Smooth muscle cell of the coronary artery (primary cell): ENCODE results near the gene ARPC4. TPM values are rescaled to one million over a fixed set of nuclear protein-coding genes. Genes with fewer than 3 reads are reported as not detected.

ENCODE experiments used
- total RNA-seq: library from RNA; depleted of rRNA; stranded (reverse); fragments of >200 nt; gene quantifications from 2 replicates; pipeline ENCODE4 v1.2.3, GENCODE V29; 2014; ENCODE audit warnings: low replicate concordance

Gene ARPC4
- total RNA-seq, result 143 and 243 TPM in 2 replicates

GRCh38 chr3:9792405-9793160 is at the start of gene ARPC4, which contains the start of gene TADA3:
ARPC4 (plus strand) TSS chr3:9793082; CDS start chr3:9793122, 40 bp downstream.
TADA3 (minus strand) TSS chr3:9792473; CDS start chr3:9791466, 1,007 bp downstream.

GRCh38 chr3:9749645-9750555 is 43.0 kb upstream of the ARPC4 start, which contains the start of gene OGG1:
OGG1 (plus strand) TSS chr3:9749952; CDS start chr3:9750287, 335 bp downstream.

GRCh38 chr3:9769426-9770275 is 23.2 kb upstream of the ARPC4 start, which contains the start of gene CAMK1:
CAMK1 (minus strand) TSS chr3:9769947; CDS start chr3:9767749, 2,198 bp downstream.

GRCh38 chr3:9809615-9810432 is 16.9 kb downstream of the ARPC4 start, which contains the start of gene TTLL3:
TTLL3 (plus strand) TSS chr3:9810262; CDS start chr3:9810662, 400 bp downstream.

GRCh38 chr3:9843715-9844438 is 51.0 kb downstream of the ARPC4 start, which contains the start of gene RPUSD3:
RPUSD3 (minus strand) TSS chr3:9844008; CDS start chr3:9843990, 18 bp downstream.

Other genes with a start within 250 kb of the ARPC4 start
- 0.12 TPM in 1 of 2 replicates, not detected in the other for gene LHFPL4, start 239.3 kb upstream of the ARPC4 start, total RNA-seq
- 26.6 and 29.0 TPM in 2 replicates for gene MTMR14, start 143.6 kb upstream of the ARPC4 start, total RNA-seq
- not detected in 2 replicates for gene CPNE9, start 89.2 kb upstream of the ARPC4 start, total RNA-seq
- gene BRPF1, start 61.3 kb upstream of the ARPC4 start, total RNA-seq, result 14.1 and 14.5 TPM in 2 replicates
- gene OGG1, start 43.1 kb upstream of the ARPC4 start, total RNA-seq, result 15.6 and 19.8 TPM in 2 replicates
- gene CAMK1, start 23.1 kb upstream of the ARPC4 start, total RNA-seq, result 36.4 and 41.7 TPM in 2 replicates
- 25.6 and 71.0 TPM in 2 replicates for gene TADA3, start 609 bp upstream of the ARPC4 start, total RNA-seq
- 8.5 and 23.3 TPM in 2 replicates for gene TTLL3, start 17.2 kb downstream of the ARPC4 start, total RNA-seq
- gene RPUSD3, start 50.9 kb downstream of the ARPC4 start, total RNA-seq, result 18.5 and 23.9 TPM in 2 replicates
- gene CIDEC, start 87.2 kb downstream of the ARPC4 start, total RNA-seq, result not detected in 2 replicates
- gene JAGN1, start 97.5 kb downstream of the ARPC4 start, total RNA-seq, result 18.8 and 31.5 TPM in 2 replicates
- 0.23 and 0.98 TPM in 2 replicates for gene IL17RE, start 109.8 kb downstream of the ARPC4 start, total RNA-seq
- 20.9 and 21.8 TPM in 2 replicates for gene IL17RC, start 124.0 kb downstream of the ARPC4 start, total RNA-seq
- 21.6 and 37.4 TPM in 2 replicates for gene CRELD1, start 140.8 kb downstream of the ARPC4 start, total RNA-seq
- 0.70 and 1.3 TPM in 2 replicates for gene PRRT3, start 159.3 kb downstream of the ARPC4 start, total RNA-seq
- gene EMC3, start 193.8 kb downstream of the ARPC4 start, total RNA-seq, result 41.7 and 103 TPM in 2 replicates
- gene FANCD2, start 233.4 kb downstream of the ARPC4 start, total RNA-seq, result 1.5 and 9.2 TPM in 2 replicates